ENCODE results near the gene NFX1.

NFX1 gene

GRCh38 chr9:33348998-33349397 is 58.7 kb downstream of the NFX1 start:
- in situ Hi-C loops (cut with MboI; ENCODE audit: low sequenced_read_pairs) = loop anchor here (25.0 kb wide), 1 partner anchor 312 kb away; the partner anchor contains the start of gene DNAJA1

DNA sequence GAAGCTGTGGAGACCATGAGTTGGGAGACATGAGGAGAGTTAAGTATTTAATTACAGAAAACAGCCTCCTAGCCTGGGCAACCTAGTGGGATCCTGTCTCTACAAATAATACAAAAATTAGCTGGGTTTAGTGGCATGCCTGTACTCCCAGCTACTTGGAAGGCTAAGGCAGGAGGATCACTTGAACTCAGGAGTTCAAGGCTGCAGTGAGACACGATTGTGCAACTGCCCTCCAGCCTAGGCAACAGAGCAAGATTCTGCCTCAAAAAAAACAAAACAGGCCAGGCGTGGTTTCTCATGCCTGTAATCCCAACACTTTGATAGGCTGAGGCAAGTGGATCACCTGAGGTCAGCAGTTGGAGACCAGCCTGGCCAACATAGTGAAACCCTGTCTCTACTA is 59.4 kb downstream of the NFX1 start:
- in situ Hi-C loops (cut with MboI; ENCODE audit: low sequenced_read_pairs) = loop anchor here (25.0 kb wide), 2 partner anchors 87 to 312 kb away; partner anchors contain the start of genes BAG1, CHMP5 and DNAJA1

GRCh38 chr9:33350310-33350709 is 60.0 kb downstream of the NFX1 start:
- in situ Hi-C loops (cut with MboI; ENCODE audit: low sequenced_read_pairs) = loop anchor here (25.0 kb wide), 1 partner anchor 88 kb away; the partner anchor contains the start of genes BAG1 and CHMP5

- in situ Hi-C loops (cut with MboI; ENCODE audit: low sequenced_read_pairs) = loop anchor here (25.0 kb wide), 1 partner anchor 89 kb away; the partner anchor contains the start of genes BAG1 and CHMP5
Observed at GRCh38 chr9:33351547-33351946, 61.2 kb downstream of the NFX1 start.

DNA sequence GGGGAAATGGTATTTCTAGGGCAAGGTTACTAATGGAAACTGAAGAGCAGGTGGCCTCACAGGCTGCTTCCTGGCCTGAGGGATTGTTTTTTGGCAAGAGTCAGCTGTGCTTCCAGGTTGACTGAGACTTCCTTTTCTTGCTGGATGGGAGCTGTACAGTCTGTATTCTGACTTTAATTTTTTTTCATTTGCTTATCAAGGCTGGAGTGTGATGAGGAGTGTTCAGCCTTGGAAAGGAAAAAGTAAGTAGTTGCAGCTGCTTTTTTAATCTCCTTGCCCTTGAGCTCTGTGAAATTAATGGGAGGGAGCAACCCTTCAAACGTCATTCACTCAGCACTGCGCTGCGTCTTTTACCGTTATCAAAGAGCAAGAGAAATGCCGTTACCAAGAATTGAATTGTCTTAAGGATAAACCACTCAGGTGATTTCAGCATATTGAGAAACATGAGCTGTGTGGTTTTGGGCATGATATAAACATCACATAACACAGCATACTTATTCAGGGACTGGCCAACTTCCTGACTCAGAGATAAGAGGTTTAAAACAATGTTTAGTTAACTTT is 64.4 kb downstream of the NFX1 start:
- in situ Hi-C loops (cut with MboI; ENCODE audit: low sequenced_read_pairs) = loop anchor here (25.0 kb wide), 1 partner anchor 92 kb away; the partner anchor contains the start of genes BAG1 and CHMP5

DNA sequence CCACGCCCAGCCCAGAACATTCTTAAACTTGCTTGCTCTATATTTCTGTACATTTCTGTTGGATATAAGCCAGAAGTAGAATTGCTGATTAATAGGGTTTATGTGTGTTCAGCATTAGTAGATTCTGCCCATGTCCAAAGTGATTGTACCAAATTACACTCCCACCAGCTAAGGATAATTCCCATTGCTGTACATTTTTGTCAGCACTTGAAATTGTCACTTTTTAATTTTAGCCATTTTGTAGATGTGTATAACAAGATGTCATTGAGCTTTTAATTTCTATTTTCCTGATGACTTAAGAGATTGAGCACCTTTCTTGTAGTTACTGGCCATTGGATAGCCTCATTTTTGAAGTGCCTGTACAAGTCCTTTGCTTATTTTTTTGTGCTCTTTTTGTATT is 65.6 kb downstream of the NFX1 start:
- in situ Hi-C loops (cut with MboI; ENCODE audit: low sequenced_read_pairs) = loop anchor here (25.0 kb wide), 1 partner anchor 94 kb away; the partner anchor contains the start of genes BAG1 and CHMP5

GRCh38 chr9:33358641-33359040 is 68.3 kb downstream of the NFX1 start:
- in situ Hi-C loops (cut with MboI; ENCODE audit: low sequenced_read_pairs) = loop anchor here (25.0 kb wide), 1 partner anchor 96 kb away; the partner anchor contains the start of genes BAG1 and CHMP5

- in situ Hi-C loops (cut with MboI; ENCODE audit: low sequenced_read_pairs) = loop anchor here (25.0 kb wide), 1 partner anchor 102 kb away; the partner anchor contains the start of genes BAG1 and CHMP5
Observed at GRCh38 chr9:33364127-33364526, 73.8 kb downstream of the NFX1 start.

DNA sequence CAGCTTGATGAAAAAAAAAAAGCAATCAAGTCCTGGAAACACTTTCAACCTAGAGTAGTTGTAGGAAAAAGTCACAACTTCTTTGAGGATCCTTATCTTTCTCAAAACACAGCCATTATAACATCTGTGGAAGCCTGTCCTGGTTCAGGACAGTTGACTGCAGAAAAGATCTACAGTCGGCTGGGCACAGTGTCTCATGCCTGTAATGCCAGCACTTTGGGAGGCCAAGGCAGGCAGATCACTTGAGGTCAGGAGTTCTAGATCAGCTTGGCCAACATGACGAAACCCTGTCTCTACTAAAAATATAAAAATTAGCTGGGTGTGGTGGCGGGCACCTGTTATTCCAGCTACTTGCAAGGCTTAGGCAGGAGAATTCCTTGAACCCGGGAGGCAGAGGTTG is 74.5 kb downstream of the NFX1 start:
- in situ Hi-C loops (cut with MboI; ENCODE audit: low sequenced_read_pairs) = loop anchor here (25.0 kb wide), 1 partner anchor 103 kb away; the partner anchor contains the start of genes BAG1 and CHMP5

GRCh38 chr9:33366979-33367480 is 76.7 kb downstream of the NFX1 start:
- in situ Hi-C loops (cut with MboI; ENCODE audit: low sequenced_read_pairs) = loop anchor here (25.0 kb wide), 1 partner anchor 105 kb away; the partner anchor contains the start of genes BAG1 and CHMP5

- in situ Hi-C loops (cut with MboI; ENCODE audit: low sequenced_read_pairs) = loop anchor here (25.0 kb wide), 1 partner anchor 111 kb away; the partner anchor contains the start of genes BAG1 and CHMP5
Observed at GRCh38 chr9:33372900-33373299, 82.6 kb downstream of the NFX1 start.

- in situ Hi-C loops (cut with MboI; ENCODE audit: low sequenced_read_pairs) = loop anchor here (25.0 kb wide), 1 partner anchor 112 kb away; the partner anchor contains the start of genes BAG1 and CHMP5
Observed at GRCh38 chr9:33374190-33374589, 83.9 kb downstream of the NFX1 start.

DNA sequence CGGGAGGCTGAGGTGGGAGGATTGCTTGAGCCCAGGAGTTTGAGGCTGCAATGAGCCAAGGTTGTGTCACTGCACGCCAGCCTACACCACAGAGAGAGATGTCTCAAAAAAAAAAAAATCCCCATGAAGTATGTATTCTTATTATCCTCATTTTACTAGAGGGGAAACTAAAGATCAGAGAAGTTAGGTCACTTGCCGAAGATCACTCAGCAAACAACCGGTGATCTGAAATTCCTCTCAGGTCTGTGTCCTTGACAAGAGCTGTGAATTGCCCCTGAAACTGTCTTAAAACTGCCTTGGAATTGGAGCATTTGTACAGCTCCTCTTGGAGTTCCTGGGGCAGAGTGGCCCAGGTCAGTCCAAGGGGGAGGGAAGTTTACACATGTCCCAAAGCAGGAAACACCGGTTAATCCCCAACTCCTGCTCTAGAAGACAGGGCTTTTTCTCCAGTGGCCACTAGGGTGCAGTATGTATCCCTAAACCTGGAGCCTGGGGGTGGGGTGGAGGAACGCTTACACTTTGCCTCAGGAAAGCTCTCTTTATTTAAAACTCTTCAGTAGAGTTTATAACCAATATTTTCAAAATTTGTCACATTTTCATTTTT is 84.4 kb downstream of the NFX1 start:
- in situ Hi-C loops (cut with MboI; ENCODE audit: low sequenced_read_pairs) = loop anchor here (25.0 kb wide), 1 partner anchor 112 kb away; the partner anchor contains the start of genes BAG1 and CHMP5

DNA sequence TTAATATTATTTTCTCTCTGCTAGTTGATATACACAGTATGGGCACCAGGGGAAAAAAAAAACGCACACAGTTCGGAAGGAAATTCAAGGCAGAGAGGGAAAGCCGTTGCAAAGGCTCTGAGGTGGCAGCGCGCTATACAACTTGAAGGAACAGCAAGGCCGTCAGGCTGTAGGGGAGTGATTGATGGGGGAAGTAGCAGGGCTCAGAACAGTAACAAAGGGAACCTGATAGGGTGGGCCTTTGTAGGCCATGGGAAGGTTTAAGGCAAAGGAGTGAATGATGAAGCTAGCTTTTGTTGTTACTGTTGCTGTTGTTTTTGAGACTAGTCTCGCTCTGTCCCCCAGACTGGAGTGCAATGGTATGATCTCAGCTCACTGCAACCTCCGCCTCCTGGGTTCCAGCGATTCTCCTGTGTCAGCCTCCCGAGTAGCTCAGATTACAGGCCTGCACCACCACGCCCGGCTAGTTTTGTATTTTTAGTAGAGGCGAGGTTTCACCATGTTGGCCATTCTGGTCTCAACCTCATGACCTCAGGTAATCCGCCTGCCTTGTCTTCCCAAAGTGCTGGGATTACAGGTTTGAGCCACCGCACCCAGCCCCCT is 85.0 kb downstream of the NFX1 start:
- in situ Hi-C loops (cut with MboI; ENCODE audit: low sequenced_read_pairs) = no loop called here

- in situ Hi-C loops (cut with MboI; ENCODE audit: low sequenced_read_pairs) = no loop called here
Observed at GRCh38 chr9:33375841-33376321, 85.6 kb downstream of the NFX1 start.

DNA sequence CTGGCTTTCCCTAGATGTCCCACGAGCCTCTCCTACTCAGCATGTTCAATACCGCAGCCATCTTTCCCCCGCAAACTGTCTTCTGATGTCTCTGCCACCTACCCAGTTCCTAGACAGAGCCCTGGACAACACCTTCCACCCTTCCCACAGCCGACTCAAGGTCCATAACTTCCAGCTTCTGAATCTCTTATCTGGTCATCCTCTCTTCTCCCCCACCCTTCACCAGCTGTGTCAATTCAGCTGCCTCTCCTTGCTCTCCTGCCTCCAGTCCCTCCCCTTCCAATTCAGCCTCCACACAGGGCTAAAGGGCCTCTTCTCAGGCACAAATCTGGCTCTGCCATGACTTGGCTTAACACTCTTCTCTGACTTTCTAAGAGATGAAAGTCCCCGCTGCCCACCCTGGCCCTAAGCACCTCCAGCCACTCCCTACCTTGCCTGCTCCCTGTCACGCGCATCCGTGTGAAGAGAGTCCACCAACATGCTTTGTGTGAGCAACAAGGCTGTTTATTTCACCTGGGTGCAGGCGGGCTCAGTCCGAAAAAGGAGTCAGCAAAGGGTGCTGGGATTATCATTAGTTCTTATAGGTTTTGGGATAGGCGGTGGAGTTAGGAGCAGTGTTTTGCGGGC is 86.9 kb downstream of the NFX1 start:
- in situ Hi-C loops (cut with MboI; ENCODE audit: low sequenced_read_pairs) = no loop called here

DNA sequence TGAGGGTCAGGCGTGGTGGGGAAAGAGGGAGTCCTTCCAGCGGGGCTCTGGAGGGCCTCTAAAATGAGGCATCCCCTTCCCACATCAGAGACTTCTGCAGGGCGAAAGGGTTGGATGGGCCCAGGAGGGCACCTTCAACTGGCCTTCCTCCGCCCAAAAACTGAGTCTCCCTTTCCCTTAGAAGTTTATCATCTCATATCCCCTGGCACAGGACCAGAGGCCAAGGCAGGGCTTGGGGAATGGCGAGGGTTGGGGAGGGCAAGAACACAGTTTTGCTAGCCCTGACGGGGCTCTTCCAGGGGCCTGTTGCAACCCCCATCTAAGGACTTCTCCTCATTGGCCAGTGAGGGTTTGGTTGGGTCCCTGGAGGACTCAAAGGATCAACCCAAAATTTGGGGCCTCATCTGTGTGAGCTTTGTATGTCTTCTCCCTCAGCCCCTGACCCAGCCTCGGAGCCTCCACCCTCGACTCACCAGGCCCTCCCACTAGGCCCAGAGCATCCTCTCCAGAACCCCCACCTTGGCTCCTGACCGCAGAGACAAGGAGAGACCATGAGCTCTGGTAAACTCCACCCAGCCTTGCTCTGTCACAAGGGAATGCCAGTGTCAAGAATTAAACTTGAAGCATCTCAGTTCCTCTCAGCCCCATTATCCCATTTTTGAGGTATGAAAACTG is 87.9 kb downstream of the NFX1 start:
- in situ Hi-C loops (cut with MboI; ENCODE audit: low sequenced_read_pairs) = no loop called here

DNA sequence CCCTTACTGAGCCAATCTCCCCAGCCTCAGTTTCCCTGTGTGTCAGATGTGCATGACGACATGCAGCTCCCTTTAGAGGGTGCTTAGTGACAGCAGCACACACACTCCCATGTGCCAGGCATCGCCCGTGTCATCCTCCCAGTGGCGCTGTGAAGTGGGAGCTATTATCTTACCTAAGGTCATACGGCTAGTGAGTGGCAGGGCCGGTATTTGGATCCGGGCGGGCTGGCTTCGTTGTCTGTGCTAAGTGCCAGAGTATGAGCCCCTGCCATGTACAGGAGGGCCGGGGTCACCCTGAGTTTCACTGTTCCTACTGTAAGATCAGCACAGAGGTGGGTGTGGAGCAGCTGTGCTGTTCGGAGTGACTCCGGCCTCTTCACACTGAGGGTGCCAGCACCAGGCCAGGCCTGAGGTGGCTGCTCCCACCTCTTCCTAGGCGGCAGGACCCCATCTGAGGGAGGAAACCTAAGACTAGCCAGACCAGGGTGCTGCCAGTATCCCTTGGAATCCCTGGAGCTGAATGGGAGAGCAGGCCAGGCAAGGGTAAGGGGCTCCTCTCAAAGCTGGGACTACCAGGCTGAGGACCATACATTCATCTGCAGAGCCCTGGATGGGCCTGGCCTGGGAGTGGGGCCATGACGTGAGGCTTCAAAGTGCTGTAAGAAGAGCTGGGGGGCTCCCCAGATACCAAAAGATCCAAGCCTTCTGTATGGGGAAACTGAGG is 89.5 kb downstream of the NFX1 start:
- in situ Hi-C loops (cut with MboI; ENCODE audit: low sequenced_read_pairs) = no loop called here

- in situ Hi-C loops (cut with MboI; ENCODE audit: low sequenced_read_pairs) = no loop called here
Observed at GRCh38 chr9:33380390-33381094, 90.2 kb downstream of the NFX1 start.
